Prostate gland (tissue), 2 donors: ENCODE measurements around the gene CAPNS1.

Experiments used
- CTCF ChIP-seq, 4 experiments: fragments of 200-600 bp in 2 of 4; fragments of 450-650 bp in 2 of 4; sonication (generic) in 2 of 4; IDR thresholded peaks; 1 replicate in 3 of 4; 2 replicates in 1 of 4; pipeline ENCODE4 v1.5.1; 2016 to 2019; ENCODE audit warnings: antibody characterized with exemption in 4 of 4, mild to moderate bottlenecking in 2 of 4, moderate library complexity in 2 of 4
- POLR2AphosphoS5 ChIP-seq: sonication (generic); formaldehyde crosslinking; IDR thresholded peaks from one replicate; pipeline ENCODE4 v1.6.1; 2017; ENCODE audit warnings: antibody characterized with exemption

GRCh38 chr19:36144624-36145023 is 4.8 kb downstream of the CAPNS1 start:
- TF ChIP-seq CTCF (IDR thresholded peaks at IDR 0.05) (no peak), POLR2AphosphoS5 (no peak)
